Anterior cingulate cortex (tissue), 58 donors: ENCODE results near the gene ITPR3.
A peak's percentile ranks its signal among the peaks of the same experiment; 100 is the strongest.

ENCODE experiments used
- DNase-seq, 58 donors: peaks; one replicate each; lab custom pipeline; 2025; lab: John Stamatoyannopoulos, UW

Gene ITPR3

GRCh38 chr6:33620856-33621710, at the start of gene ITPR3:
ITPR3 (plus strand) TSS chr6:33621322; CDS start chr6:33621603, 281 bp downstream.
- peak in 1 of 58 donors; percentile 4 for DNase-seq

DNA sequence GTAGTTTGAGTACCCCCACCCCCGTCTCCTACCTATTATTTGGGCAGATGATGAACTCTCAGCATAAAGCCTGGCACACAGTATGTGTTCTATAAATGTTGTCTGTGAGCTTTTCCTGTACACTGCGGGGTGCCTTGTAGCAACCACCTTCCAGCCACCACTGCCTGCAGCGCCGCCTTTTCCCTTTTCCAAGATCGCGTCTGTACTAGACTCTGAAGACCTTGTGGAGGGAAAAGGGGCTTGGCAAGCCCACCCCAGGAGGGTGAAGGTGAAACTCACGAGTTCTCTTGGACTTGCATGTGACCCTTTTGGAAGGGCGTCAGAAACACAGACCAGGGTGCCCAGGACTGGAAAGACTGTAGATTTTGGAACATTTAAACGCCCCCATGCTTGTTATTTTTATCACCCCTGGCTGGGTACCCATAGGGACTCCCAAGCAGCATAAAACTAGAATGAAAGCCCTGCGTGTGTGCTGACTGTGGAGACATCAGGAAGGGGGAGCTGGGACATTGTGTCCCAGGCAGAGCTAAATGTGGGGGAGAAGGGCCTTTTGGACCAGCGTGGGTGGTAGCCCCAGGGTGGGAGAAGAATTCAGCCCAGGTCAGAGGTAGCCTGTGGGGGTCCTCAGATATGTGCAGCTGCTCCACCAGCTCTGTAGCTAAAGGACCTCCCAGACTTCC, 49.3 kb upstream of the ITPR3 start:
- peak in 14 of 58 donors; percentile 12 to 82 (median 48) for DNase-seq

DNA sequence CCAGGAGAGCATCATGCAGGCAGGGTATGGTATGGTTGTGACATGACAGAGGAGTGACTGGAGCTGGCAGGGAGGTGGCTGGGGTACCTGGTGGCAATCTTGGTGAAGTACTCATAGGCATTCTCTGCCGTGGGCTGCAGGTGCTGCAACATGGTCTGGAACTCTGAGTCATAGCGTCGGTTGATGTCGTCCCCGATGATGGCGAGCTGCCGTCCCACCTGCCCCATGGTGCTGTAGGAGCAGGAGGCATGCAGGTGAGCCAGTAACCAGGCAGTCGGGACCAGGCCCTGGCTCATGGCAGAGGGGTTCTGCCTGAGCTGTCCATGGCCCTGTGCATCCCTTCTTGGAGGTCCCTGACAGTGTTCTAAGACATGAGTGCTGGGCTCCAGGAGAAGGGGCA, 45.9 kb upstream of the ITPR3 start:
- no peak for DNase-seq

DNA sequence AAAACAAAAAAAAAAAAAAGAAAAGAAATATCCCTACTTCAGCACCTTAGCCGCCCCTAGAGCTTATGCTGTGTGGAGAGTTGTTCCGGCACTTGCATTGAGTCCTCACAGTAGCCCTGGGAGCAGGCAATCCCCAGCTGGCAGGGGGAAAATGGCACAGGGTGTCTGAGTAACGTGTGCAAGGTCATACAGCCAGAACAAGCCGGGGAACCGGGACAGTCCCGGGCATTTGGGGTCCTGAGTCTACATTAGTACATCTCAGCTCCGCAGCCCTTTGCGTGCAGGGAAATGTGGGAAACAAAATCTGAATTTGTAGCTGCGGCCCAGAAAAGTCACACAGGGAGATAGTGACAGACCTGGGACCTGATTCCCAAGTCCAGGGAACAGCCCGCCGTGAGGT, 44.5 kb upstream of the ITPR3 start:
- DNase-seq: no peak

GRCh38 chr6:33577106-33577535, 44.0 kb upstream of the ITPR3 start:
- no peak for DNase-seq

DNA sequence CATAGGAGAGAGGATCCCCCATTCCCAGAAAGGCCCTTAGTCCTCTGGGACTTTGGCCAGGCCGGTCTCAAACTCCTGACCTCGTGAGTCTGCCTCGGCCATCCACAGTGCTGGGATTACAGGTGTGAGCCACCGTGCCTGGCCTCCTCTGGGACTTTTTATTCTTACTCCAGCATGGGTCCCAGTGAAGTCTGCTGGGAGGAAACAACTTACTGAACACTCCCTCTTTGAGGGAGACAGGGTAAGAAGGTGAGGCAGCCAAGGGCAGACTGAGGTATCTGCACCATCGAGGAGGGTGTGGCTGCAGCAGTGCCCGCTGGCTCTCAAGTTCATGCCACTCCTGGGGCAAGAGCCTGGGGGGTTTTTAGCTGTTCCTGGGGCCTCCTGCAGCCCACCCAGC, 43.4 kb upstream of the ITPR3 start:
- no peak for DNase-seq

GRCh38 chr6:33578164-33578563, 43.0 kb upstream of the ITPR3 start:
- DNase-seq: no peak

DNA sequence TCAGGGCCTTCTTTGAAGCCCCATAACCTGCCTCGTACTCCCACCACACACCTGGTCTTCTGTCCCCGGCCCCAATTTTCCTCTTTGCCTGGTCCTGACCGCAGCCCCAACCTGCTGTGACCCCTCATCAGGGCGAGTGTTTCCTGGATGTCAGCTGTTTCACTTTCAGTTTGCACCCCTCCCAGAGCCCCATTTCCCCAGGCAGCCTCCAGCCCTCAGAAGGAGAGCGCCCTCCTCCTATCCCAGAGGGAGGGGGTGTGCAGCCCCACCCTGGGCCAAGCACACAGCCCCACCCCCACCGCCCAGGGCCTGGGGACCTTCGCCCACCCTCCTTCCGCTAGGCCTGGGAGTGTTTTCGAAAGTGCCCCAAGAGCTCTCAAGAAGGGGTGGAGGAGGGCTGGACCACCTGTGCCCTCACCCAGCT, 42.5 kb upstream of the ITPR3 start:
- no peak for DNase-seq

GRCh38 chr6:33579828-33580714, 41.1 kb upstream of the ITPR3 start, which contains the start of gene BAK1:
BAK1 (minus strand) TSS chr6:33580276; CDS start chr6:33577604, 2,672 bp downstream.
- DNase-seq: peak; percentile 32 to 97 (median 88)

GRCh38 chr6:33581186-33581585, 39.9 kb upstream of the ITPR3 start:
- no peak for DNase-seq

DNA sequence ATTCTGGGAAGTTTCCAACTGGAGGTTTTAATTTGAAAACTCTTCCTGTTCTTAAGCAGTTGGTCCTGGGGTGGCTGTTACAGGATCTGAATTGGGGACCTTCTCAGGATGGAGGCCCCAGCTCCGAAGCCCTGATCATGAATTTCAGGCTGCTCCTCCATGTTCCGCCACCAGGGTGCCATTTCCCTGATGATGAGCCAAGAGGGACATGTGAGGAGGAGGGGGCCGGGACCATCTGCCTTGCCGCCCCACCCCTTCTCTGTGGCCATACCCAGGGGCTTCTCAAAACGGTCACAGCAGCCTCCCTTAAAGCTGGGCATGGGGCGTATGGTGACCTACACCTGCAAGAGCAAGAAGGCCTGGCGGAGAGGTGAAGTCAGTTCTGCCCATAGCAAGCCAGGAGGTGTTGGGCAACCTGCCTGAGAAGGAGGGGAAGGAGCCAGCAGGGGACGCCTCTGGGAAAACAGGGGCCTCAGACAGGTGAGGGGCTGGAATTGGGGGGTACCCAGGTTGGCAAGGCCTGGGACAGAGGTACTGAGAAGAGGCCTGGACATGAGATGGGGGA, 37.4 kb upstream of the ITPR3 start:
- no peak for DNase-seq

DNA sequence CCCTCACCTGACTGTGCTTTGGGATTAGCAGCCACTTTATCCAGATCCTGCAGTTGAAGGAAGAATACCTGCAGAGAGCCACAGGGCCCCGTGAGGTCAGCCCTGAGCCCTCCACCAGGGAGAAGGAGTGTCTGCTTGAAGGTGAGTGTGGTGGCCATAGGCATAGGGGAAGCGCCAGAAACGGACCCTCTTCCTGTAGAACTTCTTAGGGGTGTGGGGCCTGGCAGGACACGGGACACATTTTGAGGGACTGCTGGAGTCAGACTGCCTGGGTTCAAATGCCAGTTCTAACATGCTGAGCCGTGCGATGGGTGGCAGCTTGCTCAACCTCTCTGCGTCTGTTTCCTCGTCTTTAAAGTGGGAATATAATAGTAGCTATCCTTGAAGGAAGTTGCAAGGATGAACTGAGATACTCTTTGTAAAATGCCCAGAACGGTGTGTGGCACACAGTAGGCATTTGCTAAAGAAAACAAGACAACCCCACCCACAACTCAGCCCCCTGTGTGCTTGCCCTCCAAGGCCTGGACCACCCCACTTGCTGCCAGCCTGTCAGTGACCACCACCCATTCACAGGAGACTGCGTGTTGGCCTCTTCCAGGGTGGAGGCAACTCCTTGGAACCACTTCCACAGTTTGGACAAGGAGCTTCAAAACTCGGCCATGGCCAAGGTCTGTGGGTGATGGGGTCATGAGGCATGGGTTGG, 36.3 kb upstream of the ITPR3 start:
- no peak for DNase-seq

- peak in 54 of 58 donors; percentile 23 to 84 (median 53) for DNase-seq
These were observed 35.6 kb upstream of the ITPR3 start for GRCh38 chr6:33585403-33586107.

DNA sequence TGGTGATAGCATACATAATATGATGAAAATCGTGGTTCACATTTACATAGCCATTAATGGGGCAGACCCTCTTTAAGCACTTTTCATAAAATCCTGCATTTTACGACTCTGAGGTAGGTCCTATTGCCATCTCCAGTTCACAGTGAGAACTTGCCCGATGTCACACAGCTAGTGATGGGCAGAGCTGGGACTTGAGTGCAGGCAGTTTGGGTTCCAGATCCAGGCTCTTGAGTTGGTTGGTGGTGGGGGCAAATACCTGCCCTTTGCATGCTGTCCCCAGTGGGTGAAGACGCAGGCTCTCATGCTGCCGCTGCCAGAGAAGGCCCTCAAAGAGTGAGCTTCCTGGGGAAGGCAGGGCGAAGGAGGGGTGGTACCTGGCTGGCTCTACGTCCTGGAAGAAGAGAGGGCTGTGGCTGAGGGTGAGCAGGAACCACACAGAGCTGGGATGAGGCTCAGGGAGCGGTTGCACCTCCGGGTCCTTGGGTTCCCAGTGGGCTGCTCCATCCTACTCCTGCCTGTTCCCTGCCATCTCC, 34.9 kb upstream of the ITPR3 start:
- DNase-seq: no peak

GRCh38 chr6:33587529-33587928, 33.6 kb upstream of the ITPR3 start:
- peak in 5 of 58 donors; percentile 6 to 41 (median 27) for DNase-seq

DNA sequence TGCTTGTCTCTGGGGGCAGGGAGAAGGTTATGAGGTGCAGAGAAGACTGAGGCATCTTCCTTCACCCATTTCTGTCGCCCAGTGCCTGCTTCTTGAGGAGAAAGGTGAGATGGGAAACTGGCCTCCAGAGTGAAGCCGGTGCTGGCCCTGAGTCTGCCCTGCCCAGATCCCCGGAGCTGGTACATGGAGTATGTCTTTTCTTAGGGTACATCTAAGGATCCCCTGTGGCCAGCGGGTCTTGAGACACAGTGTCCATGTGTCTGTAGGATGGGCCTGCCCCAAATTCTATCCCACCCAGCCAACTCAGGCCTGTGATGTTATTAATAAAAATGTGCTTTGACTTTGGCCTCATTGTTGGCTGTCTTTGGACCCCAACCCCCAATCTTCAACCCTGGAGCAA, 32.2 kb upstream of the ITPR3 start:
- DNase-seq: no peak

GRCh38 chr6:33589392-33589730, 31.8 kb upstream of the ITPR3 start:
- DNase-seq: no peak

DNA sequence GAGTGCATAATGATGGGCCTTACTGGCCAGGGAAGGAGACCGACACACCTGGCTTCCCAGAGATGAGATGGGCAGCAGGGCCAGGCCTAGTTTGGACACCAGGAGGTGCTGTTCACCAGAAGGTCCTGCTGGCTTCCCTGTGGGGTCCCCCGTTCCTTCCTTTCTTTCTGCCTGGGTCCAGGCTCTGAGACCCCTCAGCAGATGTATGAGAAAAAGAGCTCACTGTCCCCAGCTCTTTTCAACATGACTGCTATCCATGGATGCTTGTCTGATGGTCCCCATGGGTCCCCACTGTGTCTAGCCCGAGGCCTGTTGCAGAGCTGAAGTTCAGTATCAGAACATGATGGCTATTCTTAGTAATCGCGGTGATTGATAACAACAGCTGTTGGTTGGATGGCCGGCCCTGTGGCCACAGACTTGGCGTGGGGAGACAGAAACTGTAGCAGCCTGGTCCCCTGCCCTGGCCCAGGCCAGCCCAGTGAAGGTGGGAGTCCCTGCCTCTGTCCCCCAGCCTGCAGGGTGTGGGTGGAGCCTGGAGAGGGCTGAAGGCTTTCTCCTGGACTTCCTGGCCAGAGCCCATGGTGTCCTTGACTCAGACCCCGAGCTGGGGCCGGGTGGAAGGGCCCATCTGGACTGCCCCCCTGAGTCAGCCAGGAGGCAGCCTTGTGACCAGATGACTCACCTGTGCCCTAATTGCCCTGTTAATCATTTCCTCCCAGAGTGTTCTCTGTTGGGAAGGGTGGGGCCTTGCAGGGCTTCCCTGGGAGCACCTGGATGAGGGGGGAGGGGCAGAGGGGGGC, 31.2 kb upstream of the ITPR3 start:
- peak in 16 of 58 donors; percentile 13 to 59 (median 22) for DNase-seq
